Measurements from ENCODE around the gene CTNND2.

CTNND2 gene

DNA sequence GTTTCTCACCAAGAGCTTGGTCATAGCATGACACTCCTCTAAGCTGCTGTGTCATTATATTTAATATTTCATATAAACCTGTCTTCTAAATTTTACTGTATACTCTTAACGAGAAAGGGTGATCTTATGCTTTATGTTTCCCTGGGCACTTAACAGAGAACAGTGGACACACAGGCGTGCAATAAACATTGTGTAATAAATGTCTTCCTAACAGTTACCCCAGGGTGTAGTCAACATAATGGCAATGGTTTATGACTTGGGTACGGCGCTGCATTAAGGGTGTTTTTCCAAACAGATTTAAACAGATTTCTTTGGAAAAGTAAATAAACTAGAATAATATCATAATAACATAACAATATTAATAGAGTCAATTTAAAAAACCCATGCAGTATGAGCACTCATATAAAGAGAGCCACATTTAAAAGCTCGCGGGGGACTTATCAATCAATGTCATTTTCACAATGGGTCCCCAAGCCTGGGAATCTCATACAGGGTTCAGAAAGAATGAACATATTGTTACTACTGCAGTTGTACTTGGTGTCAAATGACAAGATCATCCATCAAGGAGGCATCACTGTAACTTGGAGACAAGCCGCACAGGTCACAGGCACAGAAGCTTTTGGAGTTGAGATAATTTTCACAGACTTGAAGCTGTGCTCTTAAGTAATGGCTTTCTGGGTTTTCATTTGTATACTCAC lies 376.4 kb downstream of the CTNND2 start:
- no peak for TF ChIP-seq ZFX (IDR thresholded peaks at IDR 0.05)
- TF ChIP-seq, protein P1, sequence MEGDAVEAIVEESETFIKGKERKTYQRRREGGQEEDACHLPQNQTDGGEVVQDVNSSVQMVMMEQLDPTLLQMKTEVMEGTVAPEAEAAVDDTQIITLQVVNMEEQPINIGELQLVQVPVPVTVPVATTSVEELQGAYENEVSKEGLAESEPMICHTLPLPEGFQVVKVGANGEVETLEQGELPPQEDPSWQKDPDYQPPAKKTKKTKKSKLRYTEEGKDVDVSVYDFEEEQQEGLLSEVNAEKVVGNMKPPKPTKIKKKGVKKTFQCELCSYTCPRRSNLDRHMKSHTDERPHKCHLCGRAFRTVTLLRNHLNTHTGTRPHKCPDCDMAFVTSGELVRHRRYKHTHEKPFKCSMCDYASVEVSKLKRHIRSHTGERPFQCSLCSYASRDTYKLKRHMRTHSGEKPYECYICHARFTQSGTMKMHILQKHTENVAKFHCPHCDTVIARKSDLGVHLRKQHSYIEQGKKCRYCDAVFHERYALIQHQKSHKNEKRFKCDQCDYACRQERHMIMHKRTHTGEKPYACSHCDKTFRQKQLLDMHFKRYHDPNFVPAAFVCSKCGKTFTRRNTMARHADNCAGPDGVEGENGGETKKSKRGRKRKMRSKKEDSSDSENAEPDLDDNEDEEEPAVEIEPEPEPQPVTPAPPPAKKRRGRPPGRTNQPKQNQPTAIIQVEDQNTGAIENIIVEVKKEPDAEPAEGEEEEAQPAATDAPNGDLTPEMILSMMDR (conservative IDR thresholded peaks at IDR 0.05): no peak
- H3K27ac ChIP-seq: no peak overlapping the region

DNA sequence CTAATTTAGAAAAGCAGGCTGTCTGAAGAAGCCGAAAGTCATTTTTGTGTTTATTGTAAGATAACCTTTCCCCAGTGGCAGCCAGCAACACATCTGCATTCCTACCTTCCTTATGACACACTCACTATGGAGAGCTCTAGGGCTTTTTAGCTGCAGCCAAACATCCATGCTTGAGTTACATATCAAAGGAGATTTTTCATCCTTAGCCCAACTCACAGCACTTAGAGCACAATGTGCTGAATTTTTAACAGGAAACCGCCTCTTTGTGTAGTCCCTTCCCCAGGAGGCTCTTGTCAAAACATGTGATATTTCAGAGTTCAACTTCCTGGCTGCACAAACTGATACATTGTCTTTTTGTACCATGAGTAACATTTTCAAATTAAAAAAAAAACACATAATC lies 379.2 kb downstream of the CTNND2 start:
- TF ChIP-seq, protein P1 (conservative IDR thresholded peaks at IDR 0.05): no peak
- TF ChIP-seq ZFX (IDR thresholded peaks at IDR 0.05): no peak
- H3K27ac ChIP-seq: no peak overlapping the region

DNA sequence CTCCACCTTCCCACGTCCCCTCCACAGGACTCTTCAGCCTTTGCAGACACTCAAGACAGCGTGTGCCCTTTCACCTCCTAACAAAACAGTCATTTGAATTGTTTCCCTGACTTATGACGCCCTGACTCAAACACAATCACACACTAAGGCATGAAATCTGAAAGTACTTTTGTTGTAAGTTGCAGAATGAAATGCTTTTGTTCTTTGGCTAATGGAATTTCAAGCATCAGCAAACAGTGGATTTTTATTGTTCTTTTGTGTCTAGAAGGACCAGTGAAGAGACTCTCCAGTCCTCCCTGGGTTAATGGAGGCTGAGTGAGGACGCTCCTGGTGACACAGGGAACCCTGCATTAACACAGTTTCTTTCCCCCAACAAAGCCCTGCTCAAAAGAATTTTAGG lies 380.1 kb downstream of the CTNND2 start:
- TF ChIP-seq ZFX (IDR thresholded peaks at IDR 0.05): no peak
- TF ChIP-seq, protein P1 (conservative IDR thresholded peaks at IDR 0.05): no peak

DNA sequence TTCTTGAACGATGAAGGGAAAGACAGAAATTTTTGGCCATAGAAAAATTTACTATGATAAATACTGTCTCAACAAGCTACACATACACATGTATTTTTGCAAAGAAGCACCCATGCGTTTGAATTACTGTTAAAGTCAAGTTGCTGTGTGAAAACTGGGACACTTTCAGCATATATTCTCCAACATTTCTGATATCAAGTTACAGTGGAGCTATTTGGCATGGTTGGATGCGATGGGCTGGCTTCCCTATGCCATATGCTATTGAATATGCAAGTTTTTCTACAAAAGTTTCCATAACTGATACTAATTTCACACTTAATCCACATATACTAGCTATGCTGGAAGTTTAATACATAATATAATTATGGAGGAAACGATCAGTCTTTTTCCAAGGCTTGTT lies 381.4 kb downstream of the CTNND2 start:
- TF ChIP-seq, protein P1 (conservative IDR thresholded peaks at IDR 0.05): no peak
- no peak for TF ChIP-seq ZFX (IDR thresholded peaks at IDR 0.05)
- no peak overlapping the region for H3K27ac ChIP-seq

More for the DNA sequence above, 380.1 kb downstream of the CTNND2 start:
- no peak overlapping the region for H3K27ac ChIP-seq

DNA sequence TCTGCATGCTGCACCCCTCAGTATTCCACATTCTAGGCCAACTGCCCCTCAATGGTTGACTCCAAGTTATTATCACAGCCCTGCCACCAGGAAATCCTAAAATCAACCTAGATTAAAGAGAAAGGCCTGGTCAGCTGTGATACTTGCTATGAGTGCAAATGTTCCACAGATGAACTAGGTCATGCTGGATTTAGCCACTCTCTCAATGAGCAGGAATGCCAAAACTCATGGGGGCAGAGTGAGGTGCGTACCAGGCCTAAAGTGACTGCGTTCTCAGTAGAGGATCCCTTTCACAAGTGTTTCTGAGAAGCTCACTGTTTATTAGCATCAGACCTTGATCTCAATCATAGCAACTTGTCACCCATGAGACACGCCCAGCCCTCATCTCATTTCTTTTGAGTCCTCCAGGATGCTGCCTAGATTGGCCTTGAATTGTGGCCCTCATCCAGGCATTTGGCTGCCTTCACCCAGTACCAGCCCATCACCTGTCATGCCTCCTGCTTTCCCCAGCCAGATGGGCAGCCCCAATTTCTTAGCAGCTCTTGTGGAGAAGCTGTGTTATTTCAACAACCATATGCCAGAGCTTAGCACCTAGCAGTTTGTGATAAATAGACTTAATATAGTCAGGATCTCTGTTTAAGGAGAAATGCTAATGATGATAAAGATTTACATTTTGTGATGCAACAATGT lies 383.9 kb downstream of the CTNND2 start:
- H3K27ac ChIP-seq: no peak overlapping the region
- TF ChIP-seq ZFX (IDR thresholded peaks at IDR 0.05): no peak
- TF ChIP-seq, protein P1 (conservative IDR thresholded peaks at IDR 0.05): no peak

DNA sequence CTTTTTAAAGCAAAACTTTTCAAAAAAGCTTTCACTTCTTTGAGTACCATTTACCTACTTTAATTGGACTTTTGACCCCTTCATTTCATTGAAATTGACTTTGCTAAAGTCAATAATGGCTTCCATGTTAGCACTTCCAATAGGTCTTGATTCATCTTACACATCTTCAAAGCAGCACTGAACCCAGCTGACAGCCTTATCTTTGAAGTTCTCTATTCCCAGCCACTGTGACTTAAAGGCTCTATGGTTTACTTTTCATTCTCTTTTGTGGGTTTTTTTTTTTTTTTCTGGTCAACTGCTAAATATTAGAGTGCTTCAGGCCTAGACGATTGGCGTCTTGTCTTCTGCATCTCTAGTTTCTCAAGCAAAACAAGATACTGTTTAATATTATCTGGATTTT lies 385.0 kb downstream of the CTNND2 start:
- TF ChIP-seq ZFX (IDR thresholded peaks at IDR 0.05): no peak

DNA sequence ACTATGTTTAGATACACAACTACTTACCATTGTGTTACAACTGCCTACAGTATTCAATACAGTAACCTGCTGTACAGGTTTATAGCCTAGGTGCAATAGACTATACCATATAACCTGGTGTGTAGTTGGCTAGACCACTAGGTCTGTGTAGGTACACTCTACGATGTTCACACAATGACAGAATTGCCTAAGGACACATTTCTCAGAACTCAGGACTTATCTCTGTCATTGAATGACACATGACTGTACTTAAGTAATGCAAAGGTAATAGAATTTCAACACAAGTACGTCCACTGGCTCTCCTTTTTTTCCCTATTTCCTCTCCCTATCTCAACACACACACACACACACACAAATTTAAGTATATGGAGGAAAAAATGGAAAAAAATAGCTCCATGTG lies 385.6 kb downstream of the CTNND2 start:
- no peak overlapping the region for H3K27ac ChIP-seq
- TF ChIP-seq, protein P1 (conservative IDR thresholded peaks at IDR 0.05): no peak
- TF ChIP-seq ZFX (IDR thresholded peaks at IDR 0.05): no peak

More for the DNA sequence above, 385.0 kb downstream of the CTNND2 start:
- H3K27ac ChIP-seq: no peak overlapping the region

Data from C4-2B (cell line).